Measurements from ENCODE around the gene F2RL3. TPM values are rescaled to one million over a fixed set of nuclear protein-coding genes. Genes with fewer than 3 reads are reported as not detected.

F2RL3 gene
- total RNA-seq, 1 experiment from 2014 or later = not detected

GRCh38 chr19:16861834-16862233, 27.0 kb upstream of the F2RL3 start:
- no peak overlapping the region for H3K4me3 Mint-ChIP-seq (ENCODE audit: unreplicated experiment)
- H3K27ac Mint-ChIP-seq (ENCODE audit: unreplicated experiment) = no peak overlapping the region
- H3K4me1 Mint-ChIP-seq (ENCODE audit: low read depth, unreplicated experiment) = no peaks in the 10 kb centered on the region
- DNase-seq = no peak
- H3K27me3 Mint-ChIP-seq (ENCODE audit: insufficient read depth, unreplicated experiment) = no peaks in the 10 kb centered on the region
- CTCF ChIA-PET = no interaction called here
- peaks cover 44% of the 10 kb centered on the region for H3K36me3 Mint-ChIP-seq (ENCODE audit: insufficient read depth, unreplicated experiment)
- Histone ChIP-seq H3K36me3 (ENCODE audit: control insufficient read depth, insufficient read depth, low read length) (0 out of 2 replicates have a peak, but pooled peaks cover 1% of the 10 kb centered on the region), H3K4me1 (no peaks in the 10 kb centered on the region), H3K27me3 (replicated peaks; ENCODE audit: control insufficient read depth, insufficient read depth, low read length) (no peaks in the 10 kb centered on the region), H3K4me3 (ENCODE audit: low read depth, low read length) (no peak overlapping the region), H3K9me3 (no peaks in the 10 kb centered on the region)
- H3K9me3 Mint-ChIP-seq (ENCODE audit: unreplicated experiment) = no peaks in the 10 kb centered on the region
- TF ChIP-seq CTCF (IDR thresholded peaks at IDR 0.05; ENCODE audit: insufficient read depth in 1 of 2, low read depth in 1 of 2, low read length in 1 of 2, severe bottlenecking in 1 of 2, unreplicated experiment in 1 of 2) = no peak
- intact Hi-C loops (cut with micrococcal nuclease; ENCODE audit: unreplicated experiment) = no loop called here
- POLR2A ChIA-PET = no interaction called here
- BruUV-seq (replicated peaks) = no TSS peak

- no TSS peak for BruUV-seq (replicated peaks)
- no peaks in the 10 kb centered on the region for H3K9me3 Mint-ChIP-seq (ENCODE audit: unreplicated experiment)
- DNase-seq = no peak
- Histone ChIP-seq H3K4me3 (ENCODE audit: low read depth, low read length) (no peak overlapping the region), H3K27me3 (replicated peaks; ENCODE audit: control insufficient read depth, insufficient read depth, low read length) (no peaks in the 10 kb centered on the region), H3K9me3 (no peaks in the 10 kb centered on the region), H3K4me1 (no peaks in the 10 kb centered on the region), H3K36me3 (ENCODE audit: control insufficient read depth, insufficient read depth, low read length) (0 out of 2 replicates have a peak, but pooled peaks cover 1% of the 10 kb centered on the region)
- ChIA-PET POLR2A (no interaction called here), CTCF (no interaction called here)
- no peak overlapping the region for H3K27ac Mint-ChIP-seq (ENCODE audit: unreplicated experiment)
- TF ChIP-seq CTCF (IDR thresholded peaks at IDR 0.05; ENCODE audit: insufficient read depth in 1 of 2, low read depth in 1 of 2, low read length in 1 of 2, severe bottlenecking in 1 of 2, unreplicated experiment in 1 of 2) = no peak
- intact Hi-C loops (cut with micrococcal nuclease; ENCODE audit: unreplicated experiment) = no loop called here
- no peaks in the 10 kb centered on the region for H3K4me1 Mint-ChIP-seq (ENCODE audit: low read depth, unreplicated experiment)
- H3K36me3 Mint-ChIP-seq (ENCODE audit: insufficient read depth, unreplicated experiment) = peaks cover 34% of the 10 kb centered on the region
- H3K27me3 Mint-ChIP-seq (ENCODE audit: insufficient read depth, unreplicated experiment) = no peaks in the 10 kb centered on the region
- no peak overlapping the region for H3K4me3 Mint-ChIP-seq (ENCODE audit: unreplicated experiment)
These were observed 25.9 kb upstream of the F2RL3 start for GRCh38 chr19:16862826-16863415.

DNA sequence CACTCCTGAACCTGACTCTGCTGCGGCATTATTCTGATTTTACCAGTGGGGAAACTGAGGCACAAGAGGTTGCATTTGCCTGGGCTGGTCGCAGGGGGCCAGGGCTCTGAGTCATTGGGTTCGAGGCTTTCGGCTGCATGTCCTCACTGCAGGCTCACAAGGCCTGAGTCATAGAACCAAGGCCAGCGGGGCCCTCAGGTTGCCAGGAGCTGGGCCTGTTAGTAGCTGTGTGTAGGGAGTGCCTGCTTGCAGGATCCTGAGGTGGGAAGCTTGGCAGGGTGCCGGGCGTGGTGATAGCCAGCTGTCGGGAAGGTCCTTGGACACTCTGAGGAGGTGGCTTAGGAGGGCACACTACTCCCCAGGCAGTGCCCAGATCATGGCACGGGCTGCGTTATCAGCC, 21.6 kb upstream of the F2RL3 start:
- intact Hi-C loops (cut with micrococcal nuclease; ENCODE audit: unreplicated experiment) = no loop called here
- ChIA-PET POLR2A (no interaction called here), CTCF (no interaction called here)
- Histone ChIP-seq H3K27me3 (replicated peaks; ENCODE audit: control insufficient read depth, insufficient read depth, low read length) (no peaks in the 10 kb centered on the region), H3K4me3 (ENCODE audit: low read depth, low read length) (no peak overlapping the region), H3K9me3 (no peaks in the 10 kb centered on the region), H3K36me3 (ENCODE audit: control insufficient read depth, insufficient read depth, low read length) (peaks cover 1% of the 10 kb centered on the region; the same call in 1 of the 2 replicates), H3K4me1 (no peaks in the 10 kb centered on the region)
- Mint-ChIP-seq H3K27ac (ENCODE audit: unreplicated experiment) (no peak overlapping the region), H3K9me3 (ENCODE audit: unreplicated experiment) (no peaks in the 10 kb centered on the region), H3K4me3 (ENCODE audit: unreplicated experiment) (no peak overlapping the region), H3K27me3 (ENCODE audit: insufficient read depth, unreplicated experiment) (no peaks in the 10 kb centered on the region), H3K36me3 (ENCODE audit: insufficient read depth, unreplicated experiment) (peaks cover 23% of the 10 kb centered on the region), H3K4me1 (ENCODE audit: low read depth, unreplicated experiment) (no peaks in the 10 kb centered on the region)
- no peak for DNase-seq
- TF ChIP-seq CTCF (IDR thresholded peaks at IDR 0.05; ENCODE audit: insufficient read depth in 1 of 2, low read depth in 1 of 2, low read length in 1 of 2, severe bottlenecking in 1 of 2, unreplicated experiment in 1 of 2) = no peak
- BruUV-seq (replicated peaks) = no TSS peak

Data from Caco-2 (cell line).